KMS-11 (cell line): ENCODE data around the gene CFAP161.
"Not testable (repeated sequence)": the region's sequence is repeated elsewhere in the genome, so short reads cannot be mapped to it uniquely, and the experiment has no call there.

Source experiments
- H2AFZ ChIP-seq: fragments of 200-600 bp; sonication (generic); 2 replicates; pipeline ENCODE4 v1.6.1; 2016; ENCODE audit warnings: antibody characterized with exemption, mixed run types, low read depth
- H3K27ac ChIP-seq: fragments of 200-600 bp; sonication (generic); 2 replicates; pipeline ENCODE4 v1.6.1; 2016; ENCODE audit warnings: mild to moderate bottlenecking, mixed run types
- H3K27me3 ChIP-seq: fragments of 200-600 bp; sonication (generic); 2 replicates; pipeline ENCODE4 v1.6.1; 2017; ENCODE audit warnings: mild to moderate bottlenecking, low read depth, mixed run types, moderate library complexity; ENCODE audit not compliant: insufficient read depth
- H3K36me3 ChIP-seq: fragments of 200-600 bp; sonication (generic); 2 replicates; pipeline ENCODE4 v1.6.1; 2017; ENCODE audit warnings: mild to moderate bottlenecking, mixed run types; ENCODE audit not compliant: insufficient read depth
- H3K4me1 ChIP-seq: fragments of 200-600 bp; sonication (generic); 2 replicates; pipeline ENCODE4 v1.6.1; 2016; ENCODE audit warnings: mild to moderate bottlenecking, low read depth, mixed run types; ENCODE audit not compliant: poor library complexity, severe bottlenecking
- H3K4me2 ChIP-seq: fragments of 200-600 bp; sonication (generic); 2 replicates; pipeline ENCODE4 v1.7.0; 2016; ENCODE audit warnings: mild to moderate bottlenecking, mixed run types
- H3K4me3 ChIP-seq: fragments of 200-600 bp; sonication (generic); IDR thresholded peaks from 2 replicates; pipeline ENCODE4 v1.6.1; 2017; ENCODE audit warnings: low read depth, low read length, mixed read lengths; ENCODE audit not compliant: insufficient read depth
- H3K79me2 ChIP-seq: fragments of 200-600 bp; sonication (generic); 2 replicates; pipeline ENCODE4 v1.6.1; 2016; ENCODE audit warnings: low read depth, mixed run types; ENCODE audit not compliant: insufficient read depth
- H3K9ac ChIP-seq: fragments of 200-600 bp; sonication (generic); 2 replicates; pipeline ENCODE4 v1.6.1; 2016; ENCODE audit warnings: mild to moderate bottlenecking, mixed run types
- H4K20me1 ChIP-seq: fragments of 200-600 bp; sonication (generic); 2 replicates; pipeline ENCODE4 v1.6.1; 2016; ENCODE audit warnings: mild to moderate bottlenecking, mixed run types; ENCODE audit not compliant: insufficient read depth
- TF ChIP-seq, protein P1 (sequence below): fragments of 200-600 bp; sonication (generic); conservative IDR thresholded peaks from 2 replicates; pipeline ENCODE4 v1.6.1; 2017; ENCODE audit warnings: low read depth, mild to moderate bottlenecking, antibody characterized with exemption, low read length, moderate library complexity, mixed read lengths

The CFAP161 gene

DNA sequence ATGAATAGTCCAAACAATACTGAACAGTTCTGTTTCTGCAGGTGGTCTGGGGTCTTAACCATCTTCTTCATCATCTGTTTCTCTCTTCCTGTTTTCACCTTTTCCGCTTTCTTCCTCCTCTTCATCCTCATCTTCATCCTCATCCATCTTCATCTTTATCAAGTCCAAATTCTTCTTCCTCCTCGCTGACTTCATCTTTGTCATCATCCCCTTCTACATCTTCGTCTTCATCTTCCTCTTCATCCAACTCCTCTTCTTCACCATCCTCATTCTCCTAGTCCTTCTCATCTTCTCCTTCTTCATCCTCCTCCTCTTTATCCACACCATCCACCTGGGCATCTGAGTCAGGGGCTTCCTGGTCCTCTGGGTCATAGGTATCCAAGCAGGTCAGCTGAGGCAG lies 16.5 kb upstream of the CFAP161 start:
- no peak overlapping the region for H3K9ac ChIP-seq
- H3K27me3 ChIP-seq: no peaks in the 10 kb centered on the region
- H3K4me3 ChIP-seq: no peak overlapping the region
- TF ChIP-seq, protein P1, sequence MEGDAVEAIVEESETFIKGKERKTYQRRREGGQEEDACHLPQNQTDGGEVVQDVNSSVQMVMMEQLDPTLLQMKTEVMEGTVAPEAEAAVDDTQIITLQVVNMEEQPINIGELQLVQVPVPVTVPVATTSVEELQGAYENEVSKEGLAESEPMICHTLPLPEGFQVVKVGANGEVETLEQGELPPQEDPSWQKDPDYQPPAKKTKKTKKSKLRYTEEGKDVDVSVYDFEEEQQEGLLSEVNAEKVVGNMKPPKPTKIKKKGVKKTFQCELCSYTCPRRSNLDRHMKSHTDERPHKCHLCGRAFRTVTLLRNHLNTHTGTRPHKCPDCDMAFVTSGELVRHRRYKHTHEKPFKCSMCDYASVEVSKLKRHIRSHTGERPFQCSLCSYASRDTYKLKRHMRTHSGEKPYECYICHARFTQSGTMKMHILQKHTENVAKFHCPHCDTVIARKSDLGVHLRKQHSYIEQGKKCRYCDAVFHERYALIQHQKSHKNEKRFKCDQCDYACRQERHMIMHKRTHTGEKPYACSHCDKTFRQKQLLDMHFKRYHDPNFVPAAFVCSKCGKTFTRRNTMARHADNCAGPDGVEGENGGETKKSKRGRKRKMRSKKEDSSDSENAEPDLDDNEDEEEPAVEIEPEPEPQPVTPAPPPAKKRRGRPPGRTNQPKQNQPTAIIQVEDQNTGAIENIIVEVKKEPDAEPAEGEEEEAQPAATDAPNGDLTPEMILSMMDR: no peak
- H3K4me2 ChIP-seq: no peak overlapping the region
- no peak overlapping the region for H3K27ac ChIP-seq
- H4K20me1 ChIP-seq: no peaks in the 10 kb centered on the region
- H3K4me1 ChIP-seq: peaks cover under 1% of the 10 kb centered on the region
- no peaks in the 10 kb centered on the region for H3K79me2 ChIP-seq
- no peak overlapping the region for H2AFZ ChIP-seq
- H3K36me3 ChIP-seq: no peaks in the 10 kb centered on the region

DNA sequence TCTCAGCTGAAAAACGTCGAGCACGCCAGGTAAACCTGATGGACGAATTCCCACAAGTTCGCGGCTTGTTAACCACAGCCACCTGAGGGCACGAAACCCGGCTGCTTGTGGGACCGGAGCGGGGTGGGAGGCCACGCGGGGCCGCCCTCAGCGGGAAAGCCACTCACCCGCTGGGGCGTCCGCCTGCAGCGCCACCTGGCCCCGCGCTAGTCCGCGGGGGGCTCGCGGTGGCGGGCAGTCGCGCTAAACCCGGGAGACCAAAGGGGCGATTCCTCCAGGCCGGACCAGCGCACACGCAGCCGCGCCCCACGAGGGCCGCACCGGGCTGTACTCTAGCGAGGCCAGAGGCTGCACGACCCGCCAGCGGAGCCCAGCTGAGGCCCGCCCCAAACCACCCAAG lies 15.7 kb upstream of the CFAP161 start:
- Histone ChIP-seq H3K4me2 (no peak overlapping the region), H3K4me1 (no peaks in the 10 kb centered on the region), H3K4me3 (no peak overlapping the region), H4K20me1 (no peaks in the 10 kb centered on the region), H3K36me3 (no peaks in the 10 kb centered on the region), H3K9ac (no peak overlapping the region), H3K27ac (no peak overlapping the region), H3K27me3 (no peaks in the 10 kb centered on the region), H2AFZ (no peak overlapping the region), H3K79me2 (no peaks in the 10 kb centered on the region)
- TF ChIP-seq, protein P1: no peak

DNA sequence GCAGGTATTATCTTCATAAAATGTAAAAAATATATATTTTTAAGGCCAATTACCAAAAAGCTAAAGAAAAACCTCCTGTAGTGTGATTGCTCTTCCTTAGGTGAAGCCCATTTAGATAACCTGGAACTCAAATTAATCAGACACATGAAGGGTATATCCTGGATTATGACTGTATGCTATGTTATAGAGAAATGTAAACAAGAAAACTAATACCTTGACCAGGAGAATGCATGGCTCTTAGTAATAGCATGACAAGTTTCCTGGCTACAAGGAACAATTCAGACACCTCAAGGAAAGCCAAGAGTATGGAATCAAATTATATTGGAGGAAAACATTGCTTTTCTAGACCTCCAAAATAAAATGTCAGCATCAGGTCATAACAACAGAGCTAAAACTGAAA lies 14.0 kb upstream of the CFAP161 start:
- Histone ChIP-seq H3K36me3 (no peaks in the 10 kb centered on the region), H3K27me3 (no peaks in the 10 kb centered on the region), H3K27ac (no peak overlapping the region), H2AFZ (no peak overlapping the region), H4K20me1 (no peaks in the 10 kb centered on the region; the same call in 1 of the 2 replicates), H3K79me2 (no peaks in the 10 kb centered on the region), H3K9ac (no peak overlapping the region), H3K4me2 (no peak overlapping the region), H3K4me1 (no peaks in the 10 kb centered on the region), H3K4me3 (no peak overlapping the region)
- TF ChIP-seq, protein P1: no peak

DNA sequence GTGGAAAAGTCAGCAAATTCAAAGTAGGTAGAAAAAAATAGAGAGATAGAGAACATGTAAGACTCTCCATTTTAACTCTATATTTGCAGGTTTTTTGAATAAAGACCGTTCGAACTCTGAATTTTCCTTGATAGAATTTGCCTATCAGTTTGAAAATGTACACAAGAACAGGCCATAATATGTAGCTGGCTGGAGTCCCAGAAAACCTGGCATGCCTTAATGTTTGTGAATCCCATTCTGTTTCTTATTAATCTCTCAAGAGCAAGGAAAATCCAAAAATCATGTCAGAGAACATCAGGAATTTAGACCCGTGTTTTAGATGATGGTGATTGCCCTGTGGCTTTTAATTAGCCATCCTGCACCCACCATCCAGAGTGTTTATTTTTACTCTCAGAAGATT lies 7.2 kb upstream of the CFAP161 start:
- H3K4me3 ChIP-seq: no peak overlapping the region
- H2AFZ ChIP-seq: no peak overlapping the region
- H3K4me2 ChIP-seq: no peak overlapping the region
- TF ChIP-seq, protein P1: no peak
- no peak overlapping the region for H3K9ac ChIP-seq
- no peaks in the 10 kb centered on the region for H3K27me3 ChIP-seq
- H3K27ac ChIP-seq: no peak overlapping the region
- H3K4me1 ChIP-seq: no peaks in the 10 kb centered on the region
- no peaks in the 10 kb centered on the region for H3K79me2 ChIP-seq
- no peaks in the 10 kb centered on the region; the same call in 1 of the 2 replicates for H4K20me1 ChIP-seq
- H3K36me3 ChIP-seq: no peaks in the 10 kb centered on the region

DNA sequence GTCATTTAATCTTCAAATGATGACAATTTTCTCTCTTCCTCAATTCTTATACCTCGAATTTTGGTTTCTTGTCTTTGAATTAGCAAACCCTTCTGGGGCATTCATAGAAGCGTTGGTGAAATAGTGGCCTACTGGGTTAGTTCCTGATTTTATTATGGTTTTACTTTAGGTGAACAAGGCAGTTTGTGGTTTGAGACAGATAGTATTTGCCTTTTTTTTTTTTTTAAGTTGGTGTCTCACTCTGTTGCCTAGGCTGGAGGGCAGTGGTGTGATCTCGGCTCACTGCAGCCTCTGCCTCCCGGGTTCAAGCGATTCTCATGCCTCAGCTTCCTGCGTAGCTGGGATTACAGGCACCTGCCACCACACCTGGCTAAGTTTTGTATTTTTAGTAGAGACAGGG lies 7.4 kb downstream of the CFAP161 start:
- H2AFZ ChIP-seq, H3K27ac ChIP-seq, H3K36me3 ChIP-seq, H3K9ac ChIP-seq, H4K20me1 ChIP-seq, H3K27me3 ChIP-seq, H3K79me2 ChIP-seq, H3K4me1 ChIP-seq, H3K4me3 ChIP-seq, H3K4me2 ChIP-seq: not testable (repeated sequence)
